Stimulated activated CD4-positive, alpha-beta T cell treated with anti-CD3 and anti-CD28 coated beads, Interleukin-2, amount 100 ng/mL, for 24 hours (primary cell): ENCODE data around the gene OTC.

Experiments
- DNase-seq, 2 donors: peaks; one replicate each; pipeline ENCODE4 v3.0.0-alpha.2; 2020

The OTC gene

GRCh38 chrX:38352362-38352761 is at the start of gene OTC:
Gene OTC, plus strand, starts transcription at chrX:38352604. Its CDS starts 93 bp downstream, at chrX:38352697.
- no peak for DNase-seq

DNA sequence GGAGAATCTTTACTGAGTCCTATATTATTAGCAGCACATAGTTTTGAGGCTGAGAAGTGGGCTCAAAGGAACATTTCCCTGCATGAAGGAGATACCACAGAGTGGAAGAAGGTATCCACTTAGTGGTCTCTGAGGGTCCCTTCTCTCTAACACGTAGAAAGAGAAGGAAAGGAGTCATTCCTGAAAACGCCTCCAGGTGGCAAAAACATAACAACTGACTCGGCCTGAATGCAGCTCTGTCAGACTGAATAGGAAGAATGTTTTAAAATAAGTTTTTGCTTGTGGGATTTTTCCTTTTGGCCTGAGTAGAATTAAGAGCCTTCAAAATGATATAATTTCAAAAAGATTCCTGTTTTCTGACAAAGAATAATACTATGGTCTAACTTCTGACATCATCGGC is 48.4 kb upstream of the OTC start:
- no peak for DNase-seq

DNA sequence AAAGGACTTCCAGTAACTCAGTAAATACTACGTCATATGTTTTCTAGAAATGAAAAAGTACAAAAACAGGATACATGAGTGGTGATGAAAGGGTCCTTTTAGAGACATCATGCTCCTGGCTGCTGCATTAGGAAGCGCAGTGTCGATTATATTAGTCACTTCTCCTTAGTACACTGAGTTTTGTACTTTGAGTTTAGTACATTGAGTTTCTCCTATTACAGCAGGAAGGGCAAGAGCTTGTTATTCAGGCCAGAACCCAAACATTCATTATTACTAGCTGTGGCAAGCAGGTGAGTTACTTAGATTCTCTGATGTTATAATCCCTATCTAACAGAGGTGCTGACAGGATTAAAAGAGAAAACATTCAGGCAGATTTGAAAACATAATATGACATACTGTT is 46.4 kb upstream of the OTC start:
- no peak for DNase-seq

- no peak for DNase-seq
These were observed 40.7 kb upstream of the OTC start for GRCh38 chrX:38311743-38312142.

DNA sequence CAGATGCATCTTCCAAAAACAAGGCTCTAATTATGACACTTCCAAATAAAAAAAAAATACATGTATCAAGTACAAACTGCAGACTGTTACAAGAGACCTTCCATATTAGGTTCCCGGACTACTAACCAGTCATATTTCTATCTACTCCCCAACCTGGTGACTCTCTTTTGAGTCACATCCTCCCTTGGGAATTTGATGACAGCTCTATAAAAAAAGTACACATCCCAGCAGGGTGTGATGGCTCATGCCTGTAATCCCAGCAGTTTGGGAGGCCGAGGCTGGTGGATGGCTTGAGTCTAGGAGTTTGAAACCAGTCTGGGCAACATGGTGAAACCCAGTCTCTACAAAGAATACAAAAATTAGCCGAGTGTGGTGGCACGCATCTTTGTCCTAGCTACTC is 40.0 kb upstream of the OTC start:
- no peak for DNase-seq

- DNase-seq = no peak
These were observed 39.2 kb upstream of the OTC start for GRCh38 chrX:38313190-38313589.

DNA sequence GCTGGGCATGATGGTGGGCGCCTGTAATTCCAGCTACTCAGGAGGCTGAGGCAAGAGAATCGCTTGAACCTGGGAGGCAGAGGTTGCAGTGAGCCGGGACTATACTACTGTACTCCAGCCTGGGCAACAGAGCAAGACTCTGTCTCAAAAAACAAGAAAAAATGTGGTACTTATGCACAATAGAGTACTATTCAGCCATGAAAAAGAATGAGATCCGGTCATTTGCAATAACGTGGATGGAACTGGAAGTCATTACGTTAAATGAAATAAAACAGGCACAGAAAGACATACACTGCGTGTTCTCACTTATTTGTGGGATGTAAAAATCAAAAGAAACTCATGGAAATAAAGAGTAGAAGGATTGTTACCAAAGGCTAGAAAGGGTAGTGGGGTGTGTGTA is 37.2 kb upstream of the OTC start:
- no peak for DNase-seq

GRCh38 chrX:38318196-38318595 is 34.2 kb upstream of the OTC start:
- no peak for DNase-seq

GRCh38 chrX:38318606-38319005 is 33.8 kb upstream of the OTC start:
- no peak for DNase-seq

DNA sequence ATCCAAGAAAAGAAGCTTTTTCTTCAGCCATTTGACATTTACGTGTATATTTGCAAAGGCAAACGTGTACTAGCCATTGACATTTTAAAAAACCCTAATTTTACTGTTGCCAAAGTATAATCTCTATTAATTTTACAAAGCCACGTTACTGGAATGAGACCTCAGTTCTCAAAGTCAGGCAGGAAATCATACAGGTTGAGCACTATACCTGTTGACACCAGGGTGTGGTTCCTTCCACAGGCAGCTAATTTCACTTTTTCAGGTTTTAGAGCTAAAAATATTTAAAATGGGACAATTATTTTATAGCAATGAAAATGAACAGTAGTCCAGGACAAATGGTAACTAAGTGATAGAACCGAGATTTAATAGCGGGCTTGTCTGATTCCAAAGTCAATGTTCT is 31.6 kb upstream of the OTC start:
- DNase-seq = no peak

DNA sequence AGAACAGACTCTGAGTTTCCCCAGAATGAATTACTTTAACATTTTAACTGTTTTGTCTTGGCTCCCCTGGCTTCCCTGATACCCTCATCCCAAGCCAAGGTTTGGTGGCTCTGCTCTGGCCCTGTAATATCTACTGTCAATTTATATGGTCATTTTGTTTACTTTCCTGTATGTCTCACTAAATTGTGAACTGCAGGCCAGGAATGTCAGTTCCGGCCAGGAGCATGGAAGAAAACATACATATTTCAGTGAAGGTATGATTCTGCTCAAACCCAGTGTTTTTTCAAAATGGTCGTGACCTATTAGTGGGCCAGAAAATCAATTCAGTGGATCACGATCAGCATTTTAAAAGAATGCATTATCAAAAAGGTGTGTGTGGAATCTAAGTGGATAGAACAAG is 26.3 kb upstream of the OTC start:
- DNase-seq = no peak

DNA sequence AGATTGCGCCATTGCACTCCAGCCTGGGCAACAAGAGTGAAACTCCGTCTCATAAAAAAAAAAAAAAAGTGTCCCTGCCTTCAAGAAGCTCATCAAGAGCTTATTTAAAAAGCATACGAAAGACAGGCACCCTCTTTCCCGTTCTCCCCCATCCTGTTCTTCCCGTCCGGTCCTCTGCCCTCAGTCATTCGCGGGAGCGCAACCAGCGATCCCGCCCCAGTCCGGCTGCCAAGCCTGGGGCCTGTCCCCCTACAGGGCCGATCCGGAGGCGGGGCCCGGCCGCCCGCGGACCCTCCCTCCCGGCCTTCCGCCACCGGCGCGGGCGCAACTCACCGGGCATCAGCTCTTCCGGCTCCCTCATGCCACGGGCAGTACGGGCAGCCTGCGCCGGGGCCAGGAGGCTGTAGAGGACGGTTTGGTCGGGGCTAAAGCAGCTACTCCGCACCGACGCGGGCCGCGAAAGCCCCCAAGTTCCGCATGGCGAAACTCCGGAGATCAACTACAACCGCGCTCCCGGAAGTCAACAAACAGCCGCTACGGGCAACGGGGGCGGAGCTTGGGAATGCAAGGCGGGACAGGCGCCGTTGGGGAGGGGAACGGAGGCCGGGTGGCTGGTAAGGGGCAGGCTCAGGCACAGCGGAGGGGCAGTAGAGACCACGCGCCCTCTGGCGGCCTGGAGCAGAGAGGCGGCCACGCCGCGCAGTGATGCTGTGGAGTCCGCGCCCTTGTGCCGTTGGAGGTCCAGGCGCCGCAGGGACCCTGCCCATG is 25.2 kb upstream of the OTC start, which contains the start of gene RPGR:
Gene RPGR, minus strand, starts transcription at position 503 of the 768 bp plus-strand sequence. Its CDS starts 142 bp downstream, at position 361.
- peak; percentile 90 for DNase-seq

GRCh38 chrX:38327775-38328081 is 24.7 kb upstream of the OTC start:
- DNase-seq = no peak

DNA sequence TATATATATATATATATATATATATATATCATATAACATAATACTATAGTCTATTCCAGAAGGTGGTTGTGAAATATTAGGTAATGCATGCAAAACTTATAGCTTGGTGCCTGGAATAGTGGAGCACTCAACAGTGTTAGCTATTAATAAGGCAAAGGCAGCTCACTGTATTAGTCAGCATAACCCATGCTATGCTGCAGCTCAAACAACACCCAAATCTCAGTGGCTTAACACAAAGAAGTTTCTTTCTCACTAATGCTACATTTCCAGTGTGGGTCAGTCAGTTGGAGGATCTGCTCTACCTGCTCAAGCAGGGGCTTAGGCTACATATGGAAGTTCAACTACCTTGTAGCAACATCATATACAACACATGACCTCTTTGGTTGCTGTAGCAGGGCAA is 19.9 kb upstream of the OTC start:
- no peak for DNase-seq

DNA sequence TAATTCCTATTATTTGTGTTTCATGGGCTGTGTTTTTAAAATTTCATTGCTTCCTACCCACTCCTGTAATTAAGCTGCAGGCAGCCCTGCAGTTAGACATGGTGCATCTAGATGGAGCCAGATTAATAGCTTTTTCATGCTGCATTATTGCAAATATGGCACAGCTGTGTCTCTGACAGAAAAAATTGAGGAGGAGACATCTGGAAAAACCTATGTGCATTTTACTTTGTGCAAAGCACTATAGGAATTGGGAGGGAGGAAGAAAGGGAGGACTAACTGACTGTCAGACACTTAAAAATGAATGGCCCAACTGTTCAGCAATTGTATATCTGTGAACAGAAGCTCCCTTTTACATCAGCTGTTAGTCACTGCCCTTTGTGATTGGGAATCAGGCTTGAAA is 17.0 kb upstream of the OTC start:
- DNase-seq = no peak

DNA sequence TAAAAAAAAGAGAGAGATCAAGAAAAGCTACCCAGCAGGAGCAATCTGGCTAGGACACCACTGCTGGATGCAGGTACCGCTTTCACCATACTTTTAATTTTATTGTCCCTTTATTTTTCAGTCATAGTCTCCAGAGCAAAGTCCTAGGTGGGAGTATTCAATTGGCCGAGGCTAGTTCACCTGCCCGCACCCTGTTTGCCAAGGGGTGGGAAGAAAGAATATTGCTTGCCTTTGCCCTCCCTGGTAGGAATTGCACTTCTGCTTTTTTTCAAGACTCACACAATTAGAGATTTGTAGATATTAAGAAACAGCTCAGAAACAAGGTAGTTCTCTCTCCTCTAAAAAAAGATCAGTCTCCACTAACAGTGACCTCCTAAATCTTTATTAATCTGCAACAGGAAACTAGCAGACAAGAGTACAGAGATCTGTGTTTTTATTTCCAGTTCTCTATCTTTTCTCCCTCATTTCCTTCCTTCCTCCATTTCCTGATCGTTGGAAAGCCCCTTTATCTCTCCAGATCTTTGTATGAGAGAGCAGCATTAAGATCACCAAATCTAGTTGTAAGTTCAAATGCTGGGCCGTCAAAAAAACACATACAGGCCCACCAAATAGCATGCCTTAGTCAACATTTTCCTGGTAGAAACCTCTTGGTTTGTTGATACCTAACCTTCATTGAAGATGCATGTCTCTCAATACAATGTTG is 15.7 kb upstream of the OTC start:
- no peak for DNase-seq

DNA sequence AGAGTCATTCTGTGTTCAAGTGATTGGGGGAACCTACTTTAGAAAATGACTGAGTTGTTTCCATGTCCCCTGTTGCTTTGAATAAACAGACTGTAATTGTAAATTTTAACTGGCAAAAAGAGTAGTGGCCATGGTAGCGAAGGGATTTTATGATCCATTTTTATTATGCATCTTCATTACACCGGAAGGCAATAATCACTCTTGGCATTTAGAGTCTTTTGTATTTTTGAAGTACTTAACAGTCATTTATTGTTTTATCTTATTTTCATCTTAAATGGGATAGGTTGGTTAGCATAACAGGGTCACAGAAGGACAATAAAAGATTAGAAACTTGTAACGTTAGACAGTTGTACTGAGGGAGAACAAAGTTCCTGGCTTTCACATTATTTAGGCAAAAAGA is 11.0 kb upstream of the OTC start:
- no peak for DNase-seq

DNA sequence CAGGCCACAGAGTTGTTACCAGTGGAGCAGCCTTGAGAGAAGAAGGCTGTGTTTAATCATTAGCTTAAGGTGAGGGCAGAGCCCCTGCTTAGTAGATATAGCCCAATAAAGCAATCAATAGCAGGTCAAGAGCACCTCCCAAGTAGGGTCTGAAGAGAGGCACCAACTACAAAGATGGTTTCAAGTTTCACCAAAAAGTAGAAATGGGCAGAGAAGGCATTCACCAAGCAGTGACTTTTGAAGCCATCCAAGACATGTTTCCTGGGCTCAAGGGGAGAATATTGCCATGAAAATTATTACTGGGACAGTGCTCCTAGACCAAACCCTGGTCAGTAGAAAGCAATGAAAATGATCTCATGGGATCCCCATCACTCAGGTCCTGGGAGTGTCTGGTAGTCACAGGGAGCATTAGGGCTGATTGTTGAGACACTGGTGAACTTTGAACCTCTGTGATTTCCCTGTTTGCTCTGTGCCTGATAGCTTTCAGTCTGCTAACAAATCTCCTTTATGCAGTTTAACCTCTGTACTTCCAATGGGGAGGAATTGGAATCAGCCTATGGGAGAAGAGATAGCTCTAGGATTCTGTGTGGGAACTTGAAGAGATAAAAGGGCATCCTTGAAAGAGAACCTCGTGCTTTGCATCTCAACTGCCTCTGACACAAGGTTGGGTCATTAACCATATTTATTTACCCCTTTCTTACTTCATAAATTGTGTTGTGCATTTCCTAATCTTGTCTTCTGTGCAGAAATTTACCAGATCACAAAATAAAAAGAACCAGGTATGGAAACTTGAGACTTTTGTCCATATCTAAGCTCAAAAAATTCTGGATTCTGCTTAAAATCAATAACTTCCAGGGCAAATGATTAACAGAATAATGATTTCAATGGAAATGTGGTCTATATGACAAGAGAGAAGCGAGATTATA is 9.3 kb upstream of the OTC start:
- no peak for DNase-seq

DNA sequence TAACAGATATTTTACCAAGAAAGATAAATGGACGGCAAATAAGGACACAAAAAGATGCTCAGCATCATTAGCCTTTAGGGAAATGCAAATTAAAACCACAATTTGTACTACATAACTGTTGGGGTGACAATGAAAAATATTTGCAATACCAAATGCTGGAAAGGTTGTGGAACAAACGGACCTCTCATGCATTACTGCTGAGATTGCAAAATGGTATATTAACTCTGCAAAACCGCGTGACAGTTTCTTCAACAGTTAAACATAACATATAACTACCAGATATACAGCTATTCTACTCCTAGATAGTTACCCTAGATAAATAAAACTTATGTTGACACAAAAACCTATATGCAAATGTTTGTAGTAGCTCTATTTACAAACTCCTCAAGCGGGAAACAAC is 6.3 kb upstream of the OTC start:
- DNase-seq = no peak

GRCh38 chrX:38347136-38347535 is 5.3 kb upstream of the OTC start:
- DNase-seq = no peak

DNA sequence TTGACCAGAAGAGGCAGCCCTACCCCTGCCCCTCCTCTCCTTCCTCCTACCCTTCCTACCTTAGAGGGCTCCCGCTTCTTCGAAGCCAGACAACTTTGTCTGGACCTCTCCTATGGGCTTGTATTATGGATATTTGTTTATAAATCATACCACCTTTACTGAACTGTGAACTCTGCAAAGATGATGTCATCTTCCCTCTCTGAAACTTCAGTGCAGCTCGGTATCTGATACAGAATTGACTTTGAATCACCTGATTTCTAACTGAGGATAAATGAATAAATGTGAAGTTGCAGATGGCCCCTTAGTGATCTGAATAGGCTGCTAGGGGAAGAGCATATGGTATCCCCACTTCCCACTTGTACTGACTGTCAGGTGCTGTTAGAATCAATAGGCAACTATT is 1.1 kb upstream of the OTC start:
- no peak for DNase-seq

- DNase-seq = no peak
These were observed 4.0 kb downstream of the OTC start for GRCh38 chrX:38356401-38356800.
